ENCODE measurements around the gene DCLK1.

Gene DCLK1

DNA sequence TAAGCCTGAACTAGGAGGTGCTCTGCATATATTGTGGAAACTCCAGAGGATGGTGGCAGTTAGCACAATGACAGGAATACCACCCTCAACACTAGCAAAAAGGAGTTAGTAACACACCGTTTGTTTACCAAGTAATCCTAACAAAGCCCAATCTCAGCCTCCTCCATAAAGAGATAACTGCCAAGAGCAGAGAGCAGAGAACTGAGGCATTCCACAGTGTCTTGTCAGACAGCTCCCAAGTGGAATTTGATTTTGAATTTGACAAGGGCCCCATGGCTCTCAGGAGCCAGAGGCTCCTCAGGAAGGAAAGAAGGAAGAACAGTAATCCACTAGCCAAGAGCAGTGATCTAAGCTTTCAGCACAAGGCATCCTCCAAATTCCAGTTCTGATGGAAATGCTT is 298.6 kb downstream of the DCLK1 start:
- no peak for TF ChIP-seq CTCF (IDR thresholded peaks at IDR 0.05; ENCODE audit: poor library complexity, severe bottlenecking)
- H3K4me3 ChIP-seq (ENCODE audit: severe bottlenecking): no peak overlapping the region
- DNase-seq (ENCODE audit: low spot score) (no peak), ATAC-seq (ENCODE audit: low read depth) (no peak)
- H3K36me3 ChIP-seq (ENCODE audit: low read depth): no peaks in the 10 kb centered on the region
- no peaks in the 10 kb centered on the region for H3K4me1 ChIP-seq (ENCODE audit: insufficient read depth, poor library complexity, severe bottlenecking)
- H3K9me3 ChIP-seq (ENCODE audit: severe bottlenecking): no peaks in the 10 kb centered on the region
- H3K27ac ChIP-seq (ENCODE audit: poor library complexity, severe bottlenecking): no peak overlapping the region
- no peaks in the 10 kb centered on the region for H3K27me3 ChIP-seq (ENCODE audit: insufficient read depth, poor library complexity, severe bottlenecking)

DNA sequence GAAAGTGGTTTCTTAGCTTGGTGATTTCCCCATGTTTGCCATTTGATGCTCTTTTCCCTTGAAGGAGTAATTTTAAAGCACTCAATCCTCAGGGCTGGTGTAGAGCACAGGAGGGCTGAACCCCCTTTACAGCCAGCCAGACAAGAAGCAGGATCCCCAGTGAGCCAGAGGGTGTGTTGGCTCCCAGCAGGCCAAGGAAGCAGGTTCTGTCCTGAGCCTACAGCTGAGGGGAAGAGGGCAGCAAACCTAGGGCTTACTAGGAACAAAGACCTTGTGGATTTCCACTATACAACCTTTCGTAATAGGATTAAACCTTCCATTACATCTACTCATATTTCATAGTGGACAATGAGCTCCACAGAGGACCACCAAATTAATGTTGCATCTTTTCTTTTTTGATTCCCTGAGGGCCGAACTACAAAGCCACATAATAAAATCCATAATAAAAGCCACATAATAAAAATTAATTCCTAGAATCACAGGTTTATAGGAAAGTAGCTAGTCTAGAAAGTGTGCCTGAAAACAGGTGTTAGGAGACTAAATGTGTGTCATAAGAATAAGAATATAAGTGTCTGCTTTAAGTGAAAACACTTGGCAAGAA is 300.2 kb downstream of the DCLK1 start:
- Histone ChIP-seq H3K27ac (ENCODE audit: poor library complexity, severe bottlenecking) (no peak overlapping the region), H3K4me3 (ENCODE audit: severe bottlenecking) (no peak overlapping the region), H3K36me3 (ENCODE audit: low read depth) (no peaks in the 10 kb centered on the region), H3K27me3 (ENCODE audit: insufficient read depth, poor library complexity, severe bottlenecking) (no peaks in the 10 kb centered on the region), H3K9me3 (ENCODE audit: severe bottlenecking) (no peaks in the 10 kb centered on the region), H3K4me1 (ENCODE audit: insufficient read depth, poor library complexity, severe bottlenecking) (no peaks in the 10 kb centered on the region)
- no peak for TF ChIP-seq CTCF (IDR thresholded peaks at IDR 0.05; ENCODE audit: poor library complexity, severe bottlenecking)
- ATAC-seq (ENCODE audit: low read depth) (no peak), DNase-seq (ENCODE audit: low spot score) (no peak)

DNA sequence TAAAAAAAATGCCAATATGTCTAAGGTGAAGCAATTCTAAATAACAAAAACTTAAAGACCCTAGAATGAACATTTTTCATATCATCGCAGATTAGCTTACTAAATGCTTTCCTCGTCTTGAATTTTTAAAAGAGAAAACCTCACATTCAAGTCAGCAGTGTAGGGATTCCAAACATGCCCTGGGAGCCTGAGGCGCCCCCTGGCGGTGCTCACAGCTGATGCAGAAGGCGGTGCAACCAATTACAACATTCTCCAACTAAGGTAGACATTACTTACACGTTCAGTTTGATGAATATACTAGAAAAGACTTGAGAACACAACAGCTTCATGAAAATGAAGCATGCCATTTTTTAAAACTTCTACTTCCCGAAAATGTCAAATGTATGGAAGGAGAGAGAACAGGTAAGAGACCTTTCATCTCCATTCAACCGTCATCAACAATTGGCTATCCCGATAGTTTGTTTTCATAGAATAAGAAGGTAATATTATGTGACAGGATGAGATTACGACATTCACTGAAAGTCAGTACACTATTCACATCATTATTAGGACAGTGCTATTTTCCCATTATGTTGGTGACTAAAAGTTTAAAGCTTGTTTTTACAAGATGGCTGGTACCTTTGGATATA is 304.4 kb downstream of the DCLK1 start:
- no peak for DNase-seq (ENCODE audit: low spot score)
- Histone ChIP-seq H3K27me3 (ENCODE audit: insufficient read depth, poor library complexity, severe bottlenecking) (no peaks in the 10 kb centered on the region), H3K9me3 (ENCODE audit: severe bottlenecking) (no peaks in the 10 kb centered on the region), H3K4me3 (ENCODE audit: severe bottlenecking) (no peak overlapping the region), H3K36me3 (ENCODE audit: low read depth) (no peaks in the 10 kb centered on the region), H3K4me1 (ENCODE audit: insufficient read depth, poor library complexity, severe bottlenecking) (no peaks in the 10 kb centered on the region), H3K27ac (ENCODE audit: poor library complexity, severe bottlenecking) (no peak overlapping the region)
- peak; percentile 9 for TF ChIP-seq CTCF (IDR thresholded peaks at IDR 0.05; ENCODE audit: poor library complexity, severe bottlenecking)
- no peak for ATAC-seq (ENCODE audit: low read depth)

- no peak for DNase-seq (ENCODE audit: low spot score)
- H3K4me3 ChIP-seq (ENCODE audit: severe bottlenecking): no peak overlapping the region
- no peaks in the 10 kb centered on the region for H3K36me3 ChIP-seq (ENCODE audit: low read depth)
- H3K27me3 ChIP-seq (ENCODE audit: insufficient read depth, poor library complexity, severe bottlenecking): no peaks in the 10 kb centered on the region
- no peaks in the 10 kb centered on the region for H3K4me1 ChIP-seq (ENCODE audit: insufficient read depth, poor library complexity, severe bottlenecking)
- H3K9me3 ChIP-seq (ENCODE audit: severe bottlenecking): no peaks in the 10 kb centered on the region
- no peak for TF ChIP-seq CTCF (IDR thresholded peaks at IDR 0.05; ENCODE audit: poor library complexity, severe bottlenecking)
- no peak overlapping the region for H3K27ac ChIP-seq (ENCODE audit: poor library complexity, severe bottlenecking)
- no peak for ATAC-seq (ENCODE audit: low read depth)
Measured at GRCh38 chr13:35824825-35825224, 306.4 kb downstream of the DCLK1 start.

GRCh38 chr13:35824395-35824794 is 306.8 kb downstream of the DCLK1 start:
- Histone ChIP-seq H3K9me3 (ENCODE audit: severe bottlenecking) (no peaks in the 10 kb centered on the region), H3K27ac (ENCODE audit: poor library complexity, severe bottlenecking) (no peak overlapping the region), H3K4me1 (ENCODE audit: insufficient read depth, poor library complexity, severe bottlenecking) (no peaks in the 10 kb centered on the region), H3K4me3 (ENCODE audit: severe bottlenecking) (no peak overlapping the region), H3K36me3 (ENCODE audit: low read depth) (no peaks in the 10 kb centered on the region), H3K27me3 (ENCODE audit: insufficient read depth, poor library complexity, severe bottlenecking) (no peaks in the 10 kb centered on the region)
- DNase-seq (ENCODE audit: low spot score) (no peak), ATAC-seq (ENCODE audit: low read depth) (no peak)
- no peak for TF ChIP-seq CTCF (IDR thresholded peaks at IDR 0.05; ENCODE audit: poor library complexity, severe bottlenecking)
